HFF-Myc (cell line): ENCODE measurements around the gene TBC1D5.

ENCODE experiments used
- DNase-seq: peaks from one replicate; pipeline ENCODE4 v3.0.0-alpha.2; 2011; ENCODE audit warnings: low read depth; ENCODE audit errors: extremely low read depth
- H3K4me3 ChIP-seq: replicated peaks from 2 replicates; pipeline ENCODE4 v1.5.1; 2011; ENCODE audit warnings: low read depth, mild to moderate bottlenecking, control low read depth, low read length
- TF ChIP-seq, protein P1 (sequence below): IDR thresholded peaks from 2 replicates; pipeline ENCODE4 v1.5.1; 2012; ENCODE audit warnings: mild to moderate bottlenecking, low read depth, low read length, control low read depth; ENCODE audit errors: missing control alignments

TBC1D5 gene

DNA sequence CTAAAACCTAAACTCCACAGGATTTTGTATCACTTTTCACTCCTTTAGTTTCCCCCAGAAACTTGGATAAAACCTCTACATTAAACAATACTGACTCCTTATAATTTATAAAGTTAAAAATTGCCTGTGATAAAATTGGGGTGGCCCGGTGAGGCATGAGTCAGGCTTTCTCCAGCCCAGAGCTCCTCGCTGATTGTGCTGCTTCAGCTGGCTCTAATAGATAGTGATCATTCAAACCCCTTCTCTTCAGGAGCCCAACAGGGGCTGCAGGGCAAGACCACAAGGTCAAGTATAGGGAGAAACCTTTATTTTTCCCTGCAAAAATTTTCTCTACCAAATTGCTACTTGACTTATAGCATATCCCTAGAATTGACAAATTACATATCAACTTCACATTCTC, 549.4 kb downstream of the TBC1D5 start:
- DNase-seq = no peak
- no peak overlapping the region for H3K4me3 ChIP-seq
- TF ChIP-seq, protein P1, sequence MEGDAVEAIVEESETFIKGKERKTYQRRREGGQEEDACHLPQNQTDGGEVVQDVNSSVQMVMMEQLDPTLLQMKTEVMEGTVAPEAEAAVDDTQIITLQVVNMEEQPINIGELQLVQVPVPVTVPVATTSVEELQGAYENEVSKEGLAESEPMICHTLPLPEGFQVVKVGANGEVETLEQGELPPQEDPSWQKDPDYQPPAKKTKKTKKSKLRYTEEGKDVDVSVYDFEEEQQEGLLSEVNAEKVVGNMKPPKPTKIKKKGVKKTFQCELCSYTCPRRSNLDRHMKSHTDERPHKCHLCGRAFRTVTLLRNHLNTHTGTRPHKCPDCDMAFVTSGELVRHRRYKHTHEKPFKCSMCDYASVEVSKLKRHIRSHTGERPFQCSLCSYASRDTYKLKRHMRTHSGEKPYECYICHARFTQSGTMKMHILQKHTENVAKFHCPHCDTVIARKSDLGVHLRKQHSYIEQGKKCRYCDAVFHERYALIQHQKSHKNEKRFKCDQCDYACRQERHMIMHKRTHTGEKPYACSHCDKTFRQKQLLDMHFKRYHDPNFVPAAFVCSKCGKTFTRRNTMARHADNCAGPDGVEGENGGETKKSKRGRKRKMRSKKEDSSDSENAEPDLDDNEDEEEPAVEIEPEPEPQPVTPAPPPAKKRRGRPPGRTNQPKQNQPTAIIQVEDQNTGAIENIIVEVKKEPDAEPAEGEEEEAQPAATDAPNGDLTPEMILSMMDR = no peak

- no peak overlapping the region for H3K4me3 ChIP-seq
- TF ChIP-seq, protein P1 = no peak
- DNase-seq = no peak
Measured at GRCh38 chr3:17190353-17191078, 551.9 kb downstream of the TBC1D5 start.

GRCh38 chr3:17188378-17188777, 554.1 kb downstream of the TBC1D5 start:
- TF ChIP-seq, protein P1 = no peak
- no peak overlapping the region for H3K4me3 ChIP-seq
- no peak for DNase-seq

DNA sequence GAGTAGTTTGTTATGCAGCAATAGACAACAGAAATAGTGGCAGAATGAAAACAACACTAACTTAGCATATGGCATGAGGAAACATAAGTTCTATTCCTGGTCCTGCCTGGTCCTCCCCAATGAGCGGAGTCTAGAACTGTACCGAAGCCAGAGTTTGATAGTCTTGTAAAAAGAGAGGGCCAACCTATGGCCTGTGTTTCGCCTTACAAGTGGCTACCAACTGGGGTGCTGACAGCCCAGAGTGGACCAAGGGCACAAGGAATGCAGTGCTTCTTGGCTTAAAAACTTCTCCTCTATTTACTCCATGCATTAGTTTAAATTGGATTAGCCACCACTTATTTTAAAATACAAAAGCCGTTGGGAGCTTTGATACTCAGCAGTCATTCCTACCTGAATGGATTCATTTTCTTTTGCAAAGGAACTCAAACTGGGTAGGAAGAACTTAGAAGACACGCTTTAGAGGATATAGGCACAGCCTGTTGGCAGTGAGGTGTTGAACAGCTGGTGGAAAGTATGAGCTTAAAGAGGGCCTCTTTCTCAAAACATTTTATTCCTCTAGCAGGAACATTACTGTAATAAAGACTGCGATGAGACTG, 554.7 kb downstream of the TBC1D5 start:
- TF ChIP-seq, protein P1 = no peak
- no peak overlapping the region for H3K4me3 ChIP-seq
- no peak for DNase-seq

DNA sequence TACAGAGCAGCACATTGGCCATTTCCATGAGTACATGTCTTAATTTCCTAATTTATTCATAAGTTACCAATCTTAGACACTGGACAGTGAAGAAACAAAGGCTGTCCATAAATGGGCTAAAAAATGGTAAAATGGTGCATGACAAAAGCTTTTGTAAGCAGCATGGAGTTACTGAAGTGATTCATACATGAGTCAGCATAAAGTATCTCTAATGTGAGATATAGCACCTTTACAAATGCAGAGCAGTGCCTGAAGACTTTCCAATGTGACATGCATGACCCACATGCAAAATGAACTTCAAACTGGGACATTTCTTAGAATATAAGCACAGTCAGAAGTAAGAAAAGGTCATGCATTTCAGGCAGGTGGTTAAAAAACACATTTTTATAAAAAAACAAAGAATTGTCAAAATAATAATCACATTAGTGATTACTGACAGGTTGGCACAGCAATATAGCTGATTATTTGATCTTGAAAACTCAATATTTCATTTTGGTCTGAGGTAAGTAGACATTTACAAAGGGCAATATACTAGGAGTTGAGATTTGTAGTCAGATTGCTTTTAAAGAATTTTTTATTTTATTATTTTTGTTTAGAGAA, 558.4 kb downstream of the TBC1D5 start:
- TF ChIP-seq, protein P1 = no peak
- H3K4me3 ChIP-seq = no peak overlapping the region
- no peak for DNase-seq

- no peak for DNase-seq
- no peak overlapping the region for H3K4me3 ChIP-seq
- TF ChIP-seq, protein P1 = no peak
Measured at GRCh38 chr3:17182166-17182565, 560.3 kb downstream of the TBC1D5 start.
